OCI-LY7 (cell line): ENCODE results near the gene ANKRD13C. TPM values are rescaled to one million over a fixed set of nuclear protein-coding genes. Genes with fewer than 3 reads are reported as not detected.

Experiments
- BruUV-seq: library from RNA; stranded (reverse); fragments of 400-500 nt; replicated peaks from 2 replicates; lab custom pipeline; 2021; lab: Mats Ljungman, UMichigan
- CTCF ChIA-PET: fragments of 300-600 bp; sonication (Branson Sonifier 250); formaldehyde crosslinking; loops from one replicate; lab custom pipeline; 2022; ENCODE audit warnings: antibody characterized with exemption; ENCODE audit not compliant: unreplicated experiment; lab: Charles Lee
- POLR2A ChIA-PET: fragments of 300-600 bp; sonication (Branson Sonifier 250); formaldehyde crosslinking; loops from one replicate; lab custom pipeline; 2022; ENCODE audit warnings: antibody characterized with exemption; lab: Charles Lee
- DNase-seq: peaks from one replicate; pipeline ENCODE4 v3.0.0-alpha.2; 2015; ENCODE audit warnings: low spot score
- H2AFZ ChIP-seq: fragments of 200-600 bp; sonication (generic), shearing (Covaris generic); 2 replicates; pipeline ENCODE4 v1.6.1; 2014; ENCODE audit warnings: mild to moderate bottlenecking, antibody characterized with exemption, low read length, moderate library complexity
- H3K27ac ChIP-seq: fragments of 200-600 bp; sonication (generic); 2 replicates; pipeline ENCODE4 v1.5.1; 2014; ENCODE audit warnings: mixed run types, low read depth, mild to moderate bottlenecking, moderate library complexity, low read length, inconsistent platforms; ENCODE audit not compliant: poor library complexity, severe bottlenecking
- H3K36me3 ChIP-seq: fragments of 200-600 bp; sonication (generic); 2 replicates; pipeline ENCODE4 v1.6.1; 2014; ENCODE audit warnings: mild to moderate bottlenecking, antibody characterized with exemption, low read length, moderate library complexity, mixed read lengths; ENCODE audit not compliant: insufficient read depth
- H3K4me1 ChIP-seq: fragments of 200-600 bp; sonication (generic); 2 replicates; pipeline ENCODE4 v1.5.1; 2014; ENCODE audit warnings: mild to moderate bottlenecking, low read length; ENCODE audit not compliant: insufficient read depth, poor library complexity, severe bottlenecking
- H3K4me2 ChIP-seq: fragments of 200-600 bp; sonication (generic); 2 replicates; pipeline ENCODE4 v1.6.1; 2014; ENCODE audit warnings: mild to moderate bottlenecking, low read length
- H3K4me3 ChIP-seq: fragments of 200-600 bp; sonication (generic); 2 replicates; pipeline ENCODE4 v1.5.1; 2014; ENCODE audit warnings: mild to moderate bottlenecking, low read depth, low read length; ENCODE audit not compliant: poor library complexity, severe bottlenecking
- H3K79me2 ChIP-seq: fragments of 200-600 bp; sonication (generic); 2 replicates; pipeline ENCODE4 v1.6.1; 2016; ENCODE audit warnings: low read depth, mild to moderate bottlenecking, low read length, moderate library complexity, mixed read lengths; ENCODE audit not compliant: insufficient read depth
- H3K9me2 ChIP-seq: fragments of 200-600 bp; sonication (generic); 2 replicates; pipeline ENCODE4 v1.6.1; 2016; ENCODE audit warnings: mild to moderate bottlenecking, low read length, mixed read lengths; ENCODE audit not compliant: insufficient read depth
- H3K9me3 ChIP-seq: fragments of 200-600 bp; sonication (generic); 2 replicates; pipeline ENCODE4 v1.6.1; 2014; ENCODE audit warnings: mild to moderate bottlenecking, mixed run types, low read length, mixed read lengths
- H4K20me1 ChIP-seq: fragments of 200-600 bp; sonication (generic); 2 replicates; pipeline ENCODE4 v1.6.1; 2014; ENCODE audit warnings: mild to moderate bottlenecking, antibody characterized with exemption, low read length, moderate library complexity, mixed read lengths; ENCODE audit not compliant: insufficient read depth
- CTCF ChIP-seq: fragments of 200-600 bp; sonication (generic); conservative IDR thresholded peaks from 2 replicates; pipeline ENCODE4 v1.5.1; 2014; ENCODE audit warnings: mild to moderate bottlenecking, antibody characterized with exemption, low read length, moderate library complexity, mixed read lengths
- EZH2phosphoT487 ChIP-seq: fragments of 200-600 bp; sonication (generic); IDR thresholded peaks from 2 replicates; pipeline ENCODE4 v1.6.1; 2018; ENCODE audit warnings: low read depth, borderline replicate concordance, mild to moderate bottlenecking, mixed run types, antibody characterized with exemption, low read length, moderate library complexity, mixed read lengths
- intact Hi-C: fragments of 100-400 bp; cut with micrococcal nuclease; formaldehyde crosslinking; loops from one replicate; pipeline ENCODE4 v1.10.0; 2022; ENCODE audit not compliant: unreplicated experiment
- total RNA-seq, 2 experiments: library from RNA; depleted of rRNA in 1 of 2; stranded (reverse); fragments of >200 nt in 1 of 2; shearing (Covaris generic) in 1 of 2; gene quantifications; 2 replicates each; pipeline ENCODE4 v1.2.3, GENCODE V29; 2014 to 2022

Gene ANKRD13C
- total RNA-seq, 2 experiments from 2014 or later: 17.3 to 22.1 TPM

GRCh38 chr1:70364439-70364838 lies 9.9 kb upstream of the ANKRD13C start:
- no peak for DNase-seq
- no peak overlapping the region for H3K4me3 ChIP-seq
- H3K9me3 ChIP-seq: no peaks in the 10 kb centered on the region
- BruUV-seq: no TSS peak
- intact Hi-C loops: no loop called here
- H2AFZ ChIP-seq: no peak overlapping the region
- TF ChIP-seq CTCF (no peak), EZH2phosphoT487 (no peak)
- no peaks in the 10 kb centered on the region for H4K20me1 ChIP-seq
- no peaks in the 10 kb centered on the region for H3K4me1 ChIP-seq
- H3K79me2 ChIP-seq: no peaks in the 10 kb centered on the region
- ChIA-PET POLR2A (interaction anchor here (0.7 kb wide), 1 partner anchor 27 kb away, joined by 3 read pairs; no protein-coding TSS in a partner anchor), CTCF (no interaction called here)
- H3K36me3 ChIP-seq: no peaks in the 10 kb centered on the region
- no peak overlapping the region for H3K4me2 ChIP-seq
- no peak overlapping the region for H3K27ac ChIP-seq
- H3K9me2 ChIP-seq: no peaks in the 10 kb centered on the region

GRCh38 chr1:70361727-70362398 lies 7.3 kb upstream of the ANKRD13C start:
- Histone ChIP-seq H3K9me3 (no peaks in the 10 kb centered on the region), H4K20me1 (no peaks in the 10 kb centered on the region), H3K27ac (no peak overlapping the region), H3K79me2 (no peaks in the 10 kb centered on the region), H3K4me2 (no peak overlapping the region), H3K4me1 (no peaks in the 10 kb centered on the region), H2AFZ (no peak overlapping the region), H3K4me3 (no peak overlapping the region), H3K9me2 (no peaks in the 10 kb centered on the region), H3K36me3 (no peaks in the 10 kb centered on the region)
- intact Hi-C loops: no loop called here
- no TSS peak for BruUV-seq
- ChIA-PET CTCF (no interaction called here), POLR2A (interaction anchor here (0.6 kb wide), 1 partner anchor 30 kb away, joined by 3 read pairs; no protein-coding TSS in a partner anchor)
- TF ChIP-seq CTCF: no peak
- no peak for TF ChIP-seq EZH2phosphoT487
- DNase-seq: no peak

GRCh38 chr1:70360321-70360720 lies 5.8 kb upstream of the ANKRD13C start:
- DNase-seq: no peak
- Histone ChIP-seq H3K27ac (no peak overlapping the region), H3K4me1 (peaks cover 9% of the 10 kb centered on the region), H3K4me2 (no peak overlapping the region), H3K36me3 (no peaks in the 10 kb centered on the region), H3K9me3 (no peaks in the 10 kb centered on the region), H3K79me2 (peaks cover 5% of the 10 kb centered on the region; the same call in 1 of the 2 replicates), H3K4me3 (no peak overlapping the region), H4K20me1 (no peaks in the 10 kb centered on the region), H3K9me2 (no peaks in the 10 kb centered on the region), H2AFZ (no peak overlapping the region)
- TF ChIP-seq EZH2phosphoT487 (no peak), CTCF (no peak)
- intact Hi-C loops: no loop called here
- BruUV-seq: no TSS peak
- POLR2A ChIA-PET: interaction anchor here (0.7 to 1.0 kb wide), 2 partner anchors 50 to 51 kb away, joined by 3 read pairs; no protein-coding TSS in a partner anchor
- CTCF ChIA-PET: no interaction called here
